Ishikawa (cell line): ENCODE results near the gene RBP3.

ENCODE experiments used
- CEBPB ChIP-seq: IDR thresholded peaks from 2 replicates; pipeline ENCODE4 v1.6.1; 2012
- CREB1 ChIP-seq: IDR thresholded peaks from 2 replicates; pipeline ENCODE4 v1.6.1; 2012; ENCODE audit warnings: low read depth
- EGR1 ChIP-seq: IDR thresholded peaks from 2 replicates; pipeline ENCODE4 v1.6.1; 2012
- EP300 ChIP-seq: IDR thresholded peaks from 2 replicates; pipeline ENCODE4 v1.6.1; 2012; ENCODE audit warnings: borderline replicate concordance
- FOXM1 ChIP-seq: IDR thresholded peaks from 2 replicates; pipeline ENCODE4 v1.6.1; 2012; ENCODE audit warnings: low read depth, borderline replicate concordance
- MAX ChIP-seq: IDR thresholded peaks from 2 replicates; pipeline ENCODE4 v1.6.1; 2012
- NFIC ChIP-seq: IDR thresholded peaks from 2 replicates; pipeline ENCODE4 v1.6.1; 2012
- RAD21 ChIP-seq: IDR thresholded peaks from 2 replicates; pipeline ENCODE4 v1.6.1; 2012; ENCODE audit warnings: low read depth
- REST ChIP-seq: IDR thresholded peaks from 2 replicates; pipeline ENCODE4 v1.6.1; 2012; ENCODE audit warnings: low read depth, mild to moderate bottlenecking
- TAF1 ChIP-seq: IDR thresholded peaks from 2 replicates; pipeline ENCODE4 v1.6.1; 2012; ENCODE audit warnings: low read depth, mild to moderate bottlenecking
- TCF12 ChIP-seq: IDR thresholded peaks from 2 replicates; pipeline ENCODE4 v1.6.1; 2012; ENCODE audit warnings: low read depth
- TEAD4 ChIP-seq: IDR thresholded peaks from 2 replicates; pipeline ENCODE4 v1.6.1; 2012
- USF1 ChIP-seq: IDR thresholded peaks from 2 replicates; pipeline ENCODE4 v1.6.1; 2012
- YY1 ChIP-seq: IDR thresholded peaks from 2 replicates; pipeline ENCODE4 v1.6.1; 2012; ENCODE audit warnings: low read depth
- ZBTB7A ChIP-seq: IDR thresholded peaks from 2 replicates; pipeline ENCODE4 v1.6.1; 2012; ENCODE audit warnings: low read depth

The RBP3 gene

GRCh38 chr10:47348138-47348651, at the start of gene RBP3:
RBP3 (plus strand) TSS chr10:47348363; CDS start chr10:47348485, 122 bp downstream.
- TF ChIP-seq USF1 = no peak
- no peak for TF ChIP-seq FOXM1
- no peak for TF ChIP-seq EP300
- TF ChIP-seq ZBTB7A = no peak
- no peak for TF ChIP-seq REST

- TF ChIP-seq CREB1 (no peak), EP300 (no peak), EGR1 (no peak), CEBPB (no peak), REST (no peak), USF1 (no peak), TCF12 (no peak), MAX (no peak), TAF1 (no peak), FOXM1 (no peak)
These were observed 49.4 kb upstream of the RBP3 start for GRCh38 chr10:47298715-47299114.

- no peak for TF ChIP-seq ZBTB7A
- no peak for TF ChIP-seq USF1
- TF ChIP-seq RAD21 = no peak
- TF ChIP-seq EGR1 = peak; percentile 23; the same call in 1 of the 2 replicates
- TF ChIP-seq FOXM1 = no peak
These were observed 48.3 kb upstream of the RBP3 start, which contains the start of gene GDF10 for GRCh38 chr10:47299611-47300428. GDF10 (plus strand) TSS chr10:47300197; CDS start chr10:47300652, 455 bp downstream.

- no peak for TF ChIP-seq RAD21
- TF ChIP-seq REST = no peak
- no peak for TF ChIP-seq EP300
- TF ChIP-seq CEBPB = no peak
- TF ChIP-seq MAX = no peak
- TF ChIP-seq EGR1 = no peak
- TF ChIP-seq TEAD4 = no peak
- TF ChIP-seq CREB1 = no peak
- no peak for TF ChIP-seq TCF12
These were observed 47.7 kb upstream of the RBP3 start for GRCh38 chr10:47300429-47300931.

- no peak for TF ChIP-seq CEBPB
- TF ChIP-seq TEAD4 = no peak
- no peak for TF ChIP-seq YY1
- TF ChIP-seq USF1 = no peak
- no peak for TF ChIP-seq EGR1
- no peak for TF ChIP-seq ZBTB7A
- no peak for TF ChIP-seq EP300
- TF ChIP-seq TCF12 = no peak
- TF ChIP-seq NFIC = no peak
- no peak for TF ChIP-seq FOXM1
- TF ChIP-seq MAX = no peak
These were observed 46.3 kb upstream of the RBP3 start for GRCh38 chr10:47301833-47302232.
